Measurements from ENCODE around the gene TMEM212. TPM values are rescaled to one million over a fixed set of nuclear protein-coding genes. Genes with fewer than 3 reads are reported as not detected.
A peak's percentile ranks its signal among the peaks of the same experiment; 100 is the strongest.

The TMEM212 gene
- total RNA-seq: not detected
- polyA plus RNA-seq: not detected
- long read RNA-seq, donor 1: 0 reads
- long read RNA-seq, donor 2: 0 reads
- long read RNA-seq, donor 3: 0 reads
- long read RNA-seq, donor 4: 0 reads

GRCh38 chr3:171842864-171843518 lies at the start of gene TMEM212:
TSS of gene TMEM212 (plus strand) at chr3:171843349. CDS start at chr3:171843384, 35 bp downstream.
- Histone ChIP-seq H3K27ac (ENCODE audit: low read length) (no peak within 1 kb of the TSS), H3K9me3 (ENCODE audit: control insufficient read depth, low read length) (no peaks in the 10 kb centered on the region), H3K4me1 (ENCODE audit: control insufficient read depth, insufficient read depth, low read length) (peaks cover 2% of the 10 kb centered on the region), H3K27me3 (ENCODE audit: control insufficient read depth, insufficient read depth) (no peaks in the 10 kb centered on the region), H3K4me3 (ENCODE audit: low read length) (no peak within 1 kb of the TSS)
- no peak for DNase-seq
- intact Hi-C loops (cut with DNase I): no loop called here
- peak in 1 of 2 donors; percentile 67 for ATAC-seq
- WGBS: 44% methylated on average over 5 of the region's 5 CpGs

- Histone ChIP-seq H3K4me1 (ENCODE audit: control insufficient read depth, insufficient read depth, low read length) (peaks cover 7% of the 10 kb centered on the region), H3K27ac (ENCODE audit: low read length) (no peak overlapping the region), H3K27me3 (ENCODE audit: control insufficient read depth, insufficient read depth) (no peaks in the 10 kb centered on the region), H3K4me3 (ENCODE audit: low read length) (no peak overlapping the region), H3K9me3 (ENCODE audit: control insufficient read depth, low read length) (no peaks in the 10 kb centered on the region)
- intact Hi-C loops (cut with DNase I): no loop called here
- ATAC-seq (no peak), DNase-seq (no peak)
- WGBS: 97% methylated on average over 4 of the region's 4 CpGs
Measured at GRCh38 chr3:171796625-171797264, 46.4 kb upstream of the TMEM212 start.

- intact Hi-C loops (cut with DNase I): no loop called here
- DNase-seq (no peak), ATAC-seq (peak in 1 of 2 donors; percentile 58)
- H3K9me3 ChIP-seq (ENCODE audit: control insufficient read depth, low read length): no peaks in the 10 kb centered on the region
- 67% methylated on average over 1 of the region's 1 CpG for WGBS
- no peaks in the 10 kb centered on the region for H3K27me3 ChIP-seq (ENCODE audit: control insufficient read depth, insufficient read depth)
- H3K4me3 ChIP-seq (ENCODE audit: low read length): no peak overlapping the region
- H3K27ac ChIP-seq (ENCODE audit: low read length): no peak overlapping the region
- H3K4me1 ChIP-seq (ENCODE audit: control insufficient read depth, insufficient read depth, low read length): peaks cover 2% of the 10 kb centered on the region
Measured at GRCh38 chr3:171797265-171797679, 45.9 kb upstream of the TMEM212 start.

GRCh38 chr3:171797873-171798272 lies 45.3 kb upstream of the TMEM212 start:
- WGBS: 68% methylated on average over 3 of the region's 3 CpGs
- Histone ChIP-seq H3K27ac (ENCODE audit: low read length) (no peak overlapping the region), H3K27me3 (ENCODE audit: control insufficient read depth, insufficient read depth) (no peaks in the 10 kb centered on the region), H3K4me3 (ENCODE audit: low read length) (no peak overlapping the region), H3K4me1 (ENCODE audit: control insufficient read depth, insufficient read depth, low read length) (peaks cover 4% of the 10 kb centered on the region), H3K9me3 (ENCODE audit: control insufficient read depth, low read length) (no peaks in the 10 kb centered on the region)
- no peak for DNase-seq
- intact Hi-C loops (cut with DNase I): no loop called here
- ATAC-seq: no peak

- no peak overlapping the region for H3K27ac ChIP-seq (ENCODE audit: low read length)
- no peaks in the 10 kb centered on the region for H3K27me3 ChIP-seq (ENCODE audit: control insufficient read depth, insufficient read depth)
- H3K9me3 ChIP-seq (ENCODE audit: control insufficient read depth, low read length): no peaks in the 10 kb centered on the region
- intact Hi-C loops (cut with DNase I): no loop called here
- 98% methylated on average over 1 of the region's 1 CpG for WGBS
- DNase-seq (no peak), ATAC-seq (no peak)
- no peak overlapping the region for H3K4me3 ChIP-seq (ENCODE audit: low read length)
- H3K4me1 ChIP-seq (ENCODE audit: control insufficient read depth, insufficient read depth, low read length): peaks cover 4% of the 10 kb centered on the region
Measured at GRCh38 chr3:171799501-171799900, 43.6 kb upstream of the TMEM212 start.

- DNase-seq: no peak
- Histone ChIP-seq H3K9me3 (ENCODE audit: control insufficient read depth, low read length) (no peaks in the 10 kb centered on the region), H3K27me3 (ENCODE audit: control insufficient read depth, insufficient read depth) (no peaks in the 10 kb centered on the region), H3K4me1 (ENCODE audit: control insufficient read depth, insufficient read depth, low read length) (peaks cover 8% of the 10 kb centered on the region), H3K27ac (ENCODE audit: low read length) (peak overlapping the region; percentile 12), H3K4me3 (ENCODE audit: low read length) (no peak overlapping the region)
- WGBS: 62% methylated on average over 4 of the region's 4 CpGs
- no peak for ATAC-seq
- intact Hi-C loops (cut with DNase I): no loop called here
Measured at GRCh38 chr3:171801738-171802589, 41.2 kb upstream of the TMEM212 start.

GRCh38 chr3:171802590-171802956 lies 40.6 kb upstream of the TMEM212 start:
- intact Hi-C loops (cut with DNase I): no loop called here
- H3K4me1 ChIP-seq (ENCODE audit: control insufficient read depth, insufficient read depth, low read length): peaks cover 8% of the 10 kb centered on the region
- H3K9me3 ChIP-seq (ENCODE audit: control insufficient read depth, low read length): no peaks in the 10 kb centered on the region
- H3K27me3 ChIP-seq (ENCODE audit: control insufficient read depth, insufficient read depth): no peaks in the 10 kb centered on the region
- no peak overlapping the region for H3K27ac ChIP-seq (ENCODE audit: low read length)
- DNase-seq (no peak), ATAC-seq (no peak)
- no peak overlapping the region for H3K4me3 ChIP-seq (ENCODE audit: low read length)
- WGBS: 90% methylated on average over 3 of the region's 3 CpGs

GRCh38 chr3:171803044-171803443 lies 40.1 kb upstream of the TMEM212 start:
- H3K27me3 ChIP-seq (ENCODE audit: control insufficient read depth, insufficient read depth): no peaks in the 10 kb centered on the region
- H3K4me1 ChIP-seq (ENCODE audit: control insufficient read depth, insufficient read depth, low read length): peaks cover 8% of the 10 kb centered on the region
- no peak overlapping the region for H3K4me3 ChIP-seq (ENCODE audit: low read length)
- DNase-seq (no peak), ATAC-seq (no peak)
- H3K27ac ChIP-seq (ENCODE audit: low read length): no peak overlapping the region
- no peaks in the 10 kb centered on the region for H3K9me3 ChIP-seq (ENCODE audit: control insufficient read depth, low read length)
- intact Hi-C loops (cut with DNase I): no loop called here
- 79% methylated on average over 4 of the region's 4 CpGs for WGBS

GRCh38 chr3:171804618-171805389 lies 38.3 kb upstream of the TMEM212 start:
- Histone ChIP-seq H3K9me3 (ENCODE audit: control insufficient read depth, low read length) (no peaks in the 10 kb centered on the region), H3K4me3 (ENCODE audit: low read length) (no peak overlapping the region), H3K27ac (ENCODE audit: low read length) (peak overlapping the region; percentile 81), H3K4me1 (ENCODE audit: control insufficient read depth, insufficient read depth, low read length) (peaks cover 8% of the 10 kb centered on the region), H3K27me3 (ENCODE audit: control insufficient read depth, insufficient read depth) (no peaks in the 10 kb centered on the region)
- DNase-seq: peak; percentile 31 to 64 (median 64)
- 34% methylated on average over 6 of the region's 6 CpGs for WGBS
- intact Hi-C loops (cut with DNase I): no loop called here
- peak; percentile 46 to 48 for ATAC-seq

- WGBS: 47% methylated on average over 3 of the region's 3 CpGs
- H3K27me3 ChIP-seq (ENCODE audit: control insufficient read depth, insufficient read depth): no peaks in the 10 kb centered on the region
- no peak overlapping the region for H3K4me3 ChIP-seq (ENCODE audit: low read length)
- intact Hi-C loops (cut with DNase I): no loop called here
- no peak for ATAC-seq
- H3K9me3 ChIP-seq (ENCODE audit: control insufficient read depth, low read length): no peaks in the 10 kb centered on the region
- DNase-seq: no peak
- peak overlapping the region; percentile 81 for H3K27ac ChIP-seq (ENCODE audit: low read length)
- H3K4me1 ChIP-seq (ENCODE audit: control insufficient read depth, insufficient read depth, low read length): peaks cover 8% of the 10 kb centered on the region
Measured at GRCh38 chr3:171805687-171806086, 37.5 kb upstream of the TMEM212 start.
